ELR (cell line): ENCODE data around the gene ENDOD1.
"Not testable (repeated sequence)": the region's sequence is repeated elsewhere in the genome, so short reads cannot be mapped to it uniquely, and the experiment has no call there.

Source experiments
- DNase-seq: peaks from one replicate; pipeline ENCODE4 v3.0.0-alpha.2; 2015; ENCODE audit warnings: low read depth

Gene ENDOD1

DNA sequence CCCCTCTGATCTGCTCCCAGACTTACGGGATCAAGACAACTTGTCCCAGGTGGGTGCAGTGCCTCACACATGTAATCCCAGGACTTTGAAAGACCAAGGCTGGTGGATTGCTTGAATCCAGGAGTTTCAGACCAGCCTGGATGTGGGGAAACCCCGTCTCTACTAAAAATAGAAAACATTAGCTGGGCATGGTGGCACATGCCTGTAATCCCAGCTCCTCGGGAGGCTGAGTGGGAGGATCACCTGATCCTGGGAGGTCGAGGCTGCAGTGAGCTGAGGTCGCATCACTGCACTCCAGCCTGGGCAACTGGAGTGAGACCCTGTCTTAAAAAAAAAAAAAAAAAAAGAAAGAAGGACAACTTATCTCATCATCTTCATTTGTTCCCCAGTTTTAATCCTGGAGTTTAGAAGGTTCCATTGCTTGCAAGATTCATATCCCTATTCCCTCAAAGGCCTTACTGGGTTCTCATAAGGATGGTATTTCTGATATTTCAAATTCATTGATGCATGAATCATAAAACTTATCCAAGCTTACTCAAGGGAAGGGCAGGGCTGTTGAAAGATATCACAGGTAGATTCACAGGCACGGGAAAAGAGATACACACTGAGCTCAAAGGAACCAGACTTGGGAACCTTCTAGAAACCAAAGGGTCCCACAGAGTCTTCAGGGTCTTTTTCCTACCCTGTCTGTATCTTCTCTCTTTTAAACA is 14.6 kb downstream of the ENDOD1 start:
- DNase-seq = no peak

DNA sequence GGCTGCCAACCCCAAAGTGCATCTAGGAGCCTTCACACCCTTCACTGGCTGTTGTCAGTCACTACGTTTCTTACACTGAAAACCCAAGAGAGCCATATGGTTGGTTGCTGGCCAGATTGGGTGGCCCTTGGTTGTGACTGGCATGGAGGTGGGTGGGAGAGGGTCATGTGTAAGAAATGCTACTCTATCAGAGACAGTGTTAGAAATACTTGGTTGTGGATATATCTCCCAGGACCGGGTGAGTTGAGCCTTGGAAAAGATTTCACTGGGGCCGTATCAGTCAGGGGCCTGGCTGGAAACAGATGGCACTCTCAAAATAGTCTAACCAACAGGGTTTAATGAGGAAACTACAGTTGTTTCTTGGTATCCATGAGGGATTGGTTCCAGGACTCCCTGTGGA is 15.2 kb downstream of the ENDOD1 start:
- DNase-seq = no peak

DNA sequence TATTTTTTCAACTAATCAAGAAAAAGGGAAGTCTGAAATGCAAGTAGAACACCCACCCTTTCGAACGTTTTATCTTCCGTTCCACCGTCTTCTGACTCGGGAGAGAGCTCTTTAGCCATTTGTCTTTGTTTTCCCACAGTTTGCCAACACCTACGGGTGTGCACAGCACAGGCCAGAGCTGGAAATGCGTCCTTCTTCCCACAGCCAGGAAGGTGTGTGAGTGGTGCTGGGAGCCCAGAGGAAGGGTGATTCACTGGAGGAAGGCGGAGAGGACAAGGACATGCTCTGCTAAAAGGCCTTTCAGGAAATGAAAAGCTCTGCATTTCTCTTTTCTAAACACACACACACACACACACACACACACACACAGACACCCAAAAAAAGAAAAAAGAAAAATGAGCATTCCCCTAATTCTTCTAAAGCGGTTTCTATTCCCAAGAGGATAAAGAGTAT is 18.5 kb downstream of the ENDOD1 start:
- DNase-seq = peak; percentile 65

DNA sequence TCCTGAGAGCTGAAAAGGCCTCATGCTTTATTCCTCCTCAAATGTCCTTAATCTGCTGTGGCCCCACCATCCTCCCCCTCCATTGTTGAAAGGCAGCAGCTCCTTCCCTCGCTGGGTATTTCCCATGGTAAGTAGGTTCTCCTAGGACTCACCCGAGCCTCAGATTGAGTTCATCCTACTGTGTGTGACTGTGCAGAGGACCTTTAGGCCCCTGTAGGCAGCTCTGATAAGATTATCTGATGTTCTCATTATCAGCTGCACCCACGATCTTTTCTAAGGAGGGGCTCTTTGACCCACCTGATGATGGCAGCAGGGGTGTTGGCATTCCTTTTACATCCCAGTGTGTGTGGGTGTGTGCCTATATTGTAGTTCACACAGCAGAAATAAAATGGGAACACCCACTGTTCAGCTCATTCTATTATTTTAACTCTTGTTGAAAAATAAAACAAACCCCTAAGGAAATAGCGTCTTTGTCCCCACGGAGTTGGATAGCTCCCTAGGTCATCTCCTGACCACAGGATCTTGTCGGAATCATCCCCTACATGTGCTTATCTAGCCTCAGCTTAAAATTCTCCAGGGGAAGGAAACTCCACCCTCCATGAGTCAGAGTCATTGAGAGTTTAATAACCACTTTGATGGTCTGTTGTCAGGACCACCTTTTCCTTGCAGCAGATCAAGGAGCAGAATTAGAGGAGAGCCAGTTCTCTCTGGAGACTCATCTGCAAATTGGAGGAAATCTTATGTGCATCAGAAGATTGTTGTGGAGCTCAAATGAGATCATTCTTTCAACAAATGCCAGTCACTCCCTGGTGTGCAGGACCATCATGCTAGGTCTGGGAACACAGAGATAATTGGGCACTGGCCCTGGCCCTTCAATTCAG is 19.3 kb downstream of the ENDOD1 start:
- DNase-seq = peak; percentile 31

DNA sequence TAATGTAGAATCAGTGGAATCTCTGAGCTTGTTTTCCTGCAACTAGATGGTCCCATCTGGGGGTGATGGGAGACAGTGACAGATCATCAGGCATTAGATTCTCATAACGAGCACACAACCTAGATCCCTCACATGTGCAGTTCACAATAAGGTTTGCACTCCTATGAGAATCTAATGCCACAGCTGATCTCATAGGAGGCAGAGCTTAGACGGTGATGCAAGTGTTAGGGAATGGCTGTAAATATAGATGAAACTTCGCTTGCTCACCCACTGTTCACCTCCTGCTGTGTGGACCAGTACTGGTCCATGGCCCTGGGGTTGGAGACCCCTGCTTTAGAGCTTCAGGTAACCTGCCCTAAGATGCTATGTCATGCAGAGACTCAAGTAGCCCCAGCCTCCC is 21.8 kb downstream of the ENDOD1 start:
- not testable (repeated sequence) for DNase-seq

DNA sequence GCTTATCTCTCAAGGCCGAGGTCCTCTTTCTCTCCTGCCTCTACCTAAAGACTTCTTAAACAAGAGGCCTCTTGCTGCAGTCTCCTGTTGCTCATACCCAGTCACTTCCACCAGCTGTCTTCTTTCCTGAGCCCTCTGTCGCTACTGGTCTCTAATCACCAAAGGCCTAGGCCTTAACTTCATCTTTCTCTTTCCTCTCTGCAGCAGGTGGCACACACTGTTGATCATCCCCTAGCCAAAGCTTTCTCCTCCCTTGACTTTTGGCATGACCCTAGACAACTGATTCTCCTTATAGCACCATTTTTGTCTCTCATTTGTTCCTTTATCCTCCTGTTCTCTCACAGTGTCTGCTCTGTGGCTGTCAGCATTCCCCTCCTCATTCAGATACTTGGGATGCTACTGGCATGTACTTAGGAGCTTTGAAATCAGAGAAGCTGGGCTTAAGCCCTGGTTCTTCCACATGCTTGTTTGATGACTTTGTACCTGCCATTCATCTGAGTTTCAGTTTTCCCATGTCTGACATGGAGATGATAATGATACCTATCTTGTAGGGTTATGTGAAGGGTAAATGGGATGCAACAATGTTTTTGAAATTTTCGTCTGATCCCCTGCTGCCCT is 22.4 kb downstream of the ENDOD1 start:
- no peak for DNase-seq

DNA sequence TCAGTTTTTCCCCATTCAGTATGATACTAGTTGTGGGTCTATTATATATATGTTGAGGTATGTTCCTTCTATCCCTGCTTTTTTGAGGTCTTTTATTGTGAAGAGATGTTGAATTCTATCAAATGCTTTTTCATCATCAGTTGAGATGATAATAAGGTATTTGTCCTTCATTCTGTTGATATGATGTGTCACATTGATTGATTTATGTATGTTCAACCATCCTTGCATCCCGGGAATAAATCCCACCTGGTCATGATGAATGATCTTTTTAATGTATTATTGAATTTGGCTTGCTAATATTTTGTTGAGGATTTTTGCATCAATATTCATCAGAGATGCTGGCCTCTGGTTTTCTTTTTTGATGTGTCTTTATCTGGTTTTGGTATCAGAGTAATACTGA is 26.0 kb downstream of the ENDOD1 start:
- DNase-seq = no peak

DNA sequence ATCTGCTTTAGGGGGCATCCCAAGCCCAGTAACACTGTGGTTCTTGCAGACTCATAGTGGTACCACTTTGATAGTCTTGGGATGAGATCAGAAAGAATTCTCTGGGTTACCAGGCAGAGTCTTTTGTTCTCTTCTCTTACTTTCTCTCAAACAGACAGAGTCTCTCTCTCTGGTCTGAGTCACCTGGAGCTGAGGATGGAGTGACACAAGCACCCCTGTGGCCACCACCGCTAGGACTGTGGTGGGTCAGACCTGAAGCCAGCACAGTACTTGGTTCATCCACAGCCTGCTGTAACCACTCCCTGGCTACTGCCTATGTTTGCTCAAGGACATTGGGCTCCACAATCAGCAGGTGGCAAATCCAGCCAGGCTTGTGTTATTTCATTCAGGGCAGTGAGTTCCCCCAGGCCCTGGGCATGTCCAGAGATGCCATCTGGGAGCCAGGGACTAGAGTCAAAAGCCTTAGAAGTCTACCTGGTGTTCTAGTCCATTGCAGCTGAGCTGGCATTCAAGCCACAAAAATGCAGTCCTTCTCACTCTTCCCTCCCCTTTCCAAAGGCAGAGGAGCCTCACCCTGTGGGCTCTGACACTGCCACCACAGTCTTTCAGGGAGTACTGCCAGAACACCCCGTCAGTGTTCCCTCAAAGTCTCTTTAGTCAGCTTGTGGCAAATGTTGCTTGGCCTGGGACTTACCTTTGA is 29.9 kb downstream of the ENDOD1 start:
- DNase-seq = no peak

DNA sequence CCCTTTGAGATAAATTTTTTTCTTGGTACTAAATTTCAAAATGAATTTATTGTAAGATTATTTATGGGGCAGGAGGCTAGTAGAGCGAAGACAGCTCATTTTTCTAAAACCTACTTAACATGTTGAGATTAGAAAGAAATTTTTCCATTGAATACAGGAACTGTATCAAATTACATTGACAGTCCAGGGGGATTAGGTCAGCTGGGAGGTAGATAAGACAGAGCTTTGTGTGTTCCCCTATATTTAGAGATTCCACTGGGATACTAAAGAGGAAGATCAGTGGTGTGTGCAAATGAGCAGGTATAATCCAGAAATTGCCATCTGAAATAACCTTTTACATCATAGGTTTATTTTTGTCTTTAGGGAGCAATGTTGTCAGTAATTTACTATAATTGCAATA is 32.1 kb downstream of the ENDOD1 start:
- DNase-seq = no peak

DNA sequence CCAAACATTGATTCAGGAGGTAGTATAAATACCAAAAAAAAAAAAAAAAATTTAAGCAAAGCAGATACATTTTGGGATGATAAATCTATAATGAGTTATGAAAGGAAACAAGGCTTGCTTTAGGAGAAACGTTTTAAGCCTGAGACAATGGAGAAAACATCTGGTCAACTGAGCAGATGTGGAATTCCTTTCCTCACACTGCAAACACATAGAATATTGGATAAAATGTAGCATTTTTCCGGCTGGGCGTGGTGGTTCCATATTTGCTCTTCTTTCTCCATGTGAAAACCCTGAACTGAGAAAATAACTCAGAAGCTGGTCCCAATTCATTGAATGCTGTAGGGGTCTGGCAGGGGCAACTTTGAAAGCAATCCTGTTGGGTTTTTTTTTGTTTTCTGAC is 33.9 kb downstream of the ENDOD1 start:
- no peak for DNase-seq

DNA sequence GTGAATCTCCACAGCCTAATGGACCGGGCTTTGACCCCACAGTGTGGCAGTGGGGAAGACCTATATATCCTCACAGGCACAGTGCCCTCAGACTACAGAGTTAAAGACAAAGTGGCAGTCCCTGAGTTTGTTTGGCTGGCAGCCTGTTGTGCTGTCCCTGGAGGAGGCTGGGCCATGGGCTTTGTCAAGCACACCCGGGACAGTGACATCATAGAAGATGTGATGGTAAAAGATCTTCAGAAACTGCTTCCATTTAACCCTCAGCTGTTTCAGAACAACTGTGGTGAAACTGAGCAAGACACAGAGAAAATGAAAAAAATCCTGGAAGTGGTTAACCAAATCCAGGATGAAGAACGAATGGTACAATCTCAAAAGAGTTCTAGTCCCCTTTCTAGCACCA is 39.0 kb downstream of the ENDOD1 start:
- no peak for DNase-seq

DNA sequence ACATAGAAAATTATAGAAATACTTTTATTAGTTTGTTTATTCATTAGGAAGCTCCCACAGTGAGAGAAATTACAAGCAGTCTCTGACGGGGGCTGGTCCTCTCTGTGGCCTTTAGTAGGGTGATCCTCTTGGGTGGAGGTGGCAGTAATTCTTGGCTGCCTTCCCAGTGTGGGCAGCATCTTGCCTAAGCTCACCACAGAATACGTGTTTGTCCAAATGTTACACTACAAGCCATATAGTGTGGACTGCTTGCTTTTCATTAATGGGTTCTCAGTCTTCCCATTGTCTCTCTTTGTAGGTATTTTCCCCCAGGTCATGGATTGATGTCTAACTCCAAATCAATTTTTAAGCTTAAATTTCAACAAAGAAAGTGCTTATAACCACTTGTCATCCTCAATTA is 43.3 kb downstream of the ENDOD1 start:
- no peak for DNase-seq

DNA sequence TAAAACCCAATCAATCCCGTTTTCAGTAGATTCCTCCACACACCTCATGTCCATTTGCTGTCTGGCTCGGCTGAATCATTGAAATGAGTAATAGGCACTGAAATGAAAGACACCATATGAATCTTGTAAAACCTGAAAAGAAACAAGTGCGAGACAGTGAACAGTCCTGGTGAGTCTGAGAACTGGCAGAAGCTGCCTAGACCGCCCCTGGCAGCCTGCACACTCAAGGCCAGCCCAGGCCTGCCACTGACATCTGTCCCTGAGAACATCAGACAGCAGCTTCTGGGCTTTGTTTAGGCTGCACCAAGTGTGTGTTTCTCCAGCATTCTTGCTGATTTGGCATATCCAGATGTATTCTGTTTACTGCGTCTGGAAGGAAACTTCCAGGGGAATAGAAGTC is 44.8 kb downstream of the ENDOD1 start:
- DNase-seq = peak; percentile 77

DNA sequence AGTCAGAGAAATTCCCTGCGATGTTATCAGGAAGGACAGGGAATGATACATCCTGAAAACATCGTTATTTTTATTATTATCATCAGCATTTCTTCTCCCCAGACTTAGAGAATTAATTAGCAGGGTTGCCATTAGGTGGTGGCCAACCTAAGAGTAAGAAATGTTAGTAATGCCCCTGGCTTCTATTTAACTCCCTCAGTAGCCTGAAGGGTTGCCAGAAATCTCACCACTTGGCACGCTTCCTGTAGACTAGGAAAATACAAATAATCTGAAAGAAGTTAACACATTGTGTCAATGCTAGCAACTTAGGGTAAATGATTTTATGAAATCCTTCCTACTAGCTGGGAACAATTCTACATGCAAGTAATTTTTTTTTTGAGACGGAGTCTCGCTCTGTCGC is 45.5 kb downstream of the ENDOD1 start:
- no peak for DNase-seq

DNA sequence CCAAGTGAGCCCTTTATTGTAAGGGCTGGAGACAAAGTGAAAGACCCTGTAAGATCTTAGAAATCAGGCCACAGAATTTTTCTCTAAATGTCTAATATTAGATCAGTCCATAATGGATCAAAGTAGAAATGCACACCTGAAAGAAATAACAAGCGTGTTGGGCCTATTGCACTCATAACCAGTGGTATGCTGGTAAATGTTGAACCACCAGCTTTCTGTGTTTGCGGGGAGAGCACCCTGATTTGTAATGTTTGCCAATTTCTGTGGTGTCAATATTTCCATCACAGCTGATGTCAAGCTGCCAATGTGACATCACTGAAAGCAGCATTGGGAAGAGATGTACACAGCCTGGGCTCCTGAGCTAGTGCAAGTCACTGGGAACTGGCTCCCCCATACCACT is 46.2 kb downstream of the ENDOD1 start:
- no peak for DNase-seq

DNA sequence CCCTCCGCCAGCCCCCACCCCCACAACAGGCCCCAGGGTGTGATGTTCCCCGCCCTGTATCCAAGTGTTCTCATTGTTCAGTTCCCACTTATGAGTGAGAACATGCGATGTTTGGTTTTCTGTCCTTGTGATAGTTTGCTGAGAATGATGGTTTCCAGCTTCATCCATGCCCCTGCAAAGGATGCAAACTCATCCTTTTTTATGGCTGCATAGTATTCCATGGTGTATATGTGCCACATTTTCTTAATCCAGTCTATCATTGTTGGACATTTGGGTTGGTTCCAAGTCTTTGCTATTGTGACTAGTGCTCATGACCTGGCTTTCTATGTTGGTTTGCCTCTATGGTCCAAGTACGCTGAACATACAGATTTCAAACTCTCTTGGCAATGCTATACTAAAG is 47.1 kb downstream of the ENDOD1 start:
- DNase-seq = not testable (repeated sequence)

DNA sequence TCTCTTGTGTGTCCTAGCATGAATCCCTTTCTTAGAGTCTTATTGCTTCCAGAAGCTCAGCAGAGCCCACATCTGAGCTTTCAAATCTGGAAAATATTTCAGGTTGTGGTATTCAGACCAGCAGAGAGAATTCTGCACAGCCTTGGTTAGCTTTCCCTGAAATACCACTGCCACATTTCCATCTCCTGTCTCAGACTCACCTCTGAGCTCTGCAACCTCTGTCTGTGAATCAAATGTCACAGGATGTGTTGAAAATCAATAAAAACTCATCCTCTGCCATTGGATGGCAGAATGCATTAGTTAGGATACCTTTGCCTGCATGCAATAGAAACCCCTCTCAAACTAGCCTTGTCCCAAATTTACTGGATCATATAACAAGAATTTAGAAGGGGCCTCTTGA is 47.7 kb downstream of the ENDOD1 start:
- no peak for DNase-seq

DNA sequence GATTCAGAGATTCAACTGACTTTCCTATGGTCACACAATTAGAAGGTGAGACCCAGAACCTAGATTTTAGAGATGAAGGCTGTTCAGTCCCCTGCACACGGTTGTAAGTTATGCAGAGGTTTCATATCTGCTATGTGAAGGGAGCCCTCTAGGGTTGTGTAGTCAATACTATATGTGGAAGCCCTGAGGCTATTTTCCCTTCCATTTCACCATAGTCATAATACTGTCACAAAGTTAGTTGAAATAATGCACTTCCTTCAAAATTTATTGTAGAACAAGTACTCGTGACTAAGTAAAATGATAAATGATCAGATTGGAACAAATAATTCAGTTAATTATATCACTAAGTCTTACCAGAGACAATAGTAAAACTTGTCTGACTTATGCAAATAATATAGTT is 48.8 kb downstream of the ENDOD1 start:
- DNase-seq = peak; percentile 66

DNA sequence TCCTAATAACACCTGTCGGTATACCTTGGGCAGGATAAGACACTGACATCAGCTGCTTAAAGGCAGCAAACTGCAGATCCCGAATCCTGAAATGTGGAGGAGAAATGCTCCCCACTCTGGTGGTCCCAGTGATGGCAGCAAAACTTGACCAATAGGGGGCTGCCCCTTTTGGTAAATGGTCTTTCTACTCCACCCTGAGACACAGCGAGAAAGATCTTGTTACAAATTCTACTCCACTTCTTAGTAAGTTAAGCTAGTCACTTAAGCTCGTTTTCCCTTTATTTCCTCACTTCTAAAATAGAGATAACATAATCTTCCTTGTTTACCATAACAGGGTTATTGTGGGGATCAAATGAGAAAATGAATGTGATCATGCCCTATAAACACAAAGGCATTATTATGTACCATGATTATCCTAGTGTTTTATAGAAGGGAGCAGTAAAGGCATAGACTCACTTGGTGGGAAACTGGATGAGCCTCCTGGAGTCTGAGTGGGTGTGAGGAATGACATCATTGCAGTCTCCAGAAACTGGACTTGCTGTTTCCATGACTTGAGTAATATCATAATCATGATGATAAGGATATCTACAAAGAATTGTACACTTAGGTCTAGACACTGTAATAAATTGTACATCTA is 50.9 kb downstream of the ENDOD1 start:
- DNase-seq = peak; percentile 23

DNA sequence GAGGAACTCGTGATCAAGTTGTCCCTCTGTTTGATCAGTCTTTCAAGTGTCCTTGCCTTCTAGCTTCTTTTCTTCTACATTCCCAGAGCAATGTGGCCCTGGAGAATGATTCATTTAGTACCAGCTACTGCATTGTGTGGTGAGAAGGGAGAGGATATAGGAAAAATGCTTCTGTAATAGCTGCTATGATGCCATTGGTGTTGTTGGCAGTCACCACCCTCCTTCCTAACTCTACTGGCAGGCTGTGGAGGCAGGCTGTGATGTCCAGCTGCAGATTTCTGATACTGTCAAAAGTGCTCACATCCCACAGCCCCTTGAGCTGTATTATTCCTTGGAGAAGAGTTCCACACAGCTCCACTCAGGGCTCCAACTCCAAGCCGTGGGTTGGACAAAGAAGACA is 52.8 kb downstream of the ENDOD1 start:
- no peak for DNase-seq

DNA sequence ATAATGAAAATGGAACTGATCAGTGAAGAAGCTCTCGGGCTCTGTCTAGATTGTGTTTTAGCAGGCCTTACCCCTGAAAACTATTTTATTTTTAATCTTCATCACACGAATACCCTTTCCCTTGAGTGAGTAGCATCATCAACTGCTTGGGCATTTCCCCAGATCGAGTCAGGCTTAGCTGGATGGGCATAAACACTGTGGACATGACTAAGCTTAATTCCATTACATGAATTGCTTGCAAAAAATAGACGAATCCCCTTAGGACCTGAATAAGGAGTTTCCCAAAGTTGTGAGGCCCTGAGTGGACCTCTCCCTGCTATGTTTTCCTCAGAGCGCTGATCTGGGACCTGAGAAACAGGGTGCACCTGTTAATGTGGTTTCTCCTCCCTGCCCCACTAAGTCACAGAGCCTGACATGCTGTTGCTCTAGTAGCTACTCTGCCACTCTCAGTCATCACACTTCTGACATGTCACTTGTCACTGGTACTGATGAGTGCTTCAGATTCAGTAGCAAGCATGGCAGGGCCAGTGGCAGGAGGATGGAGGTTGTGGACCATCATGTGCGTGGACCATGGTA is 53.5 kb downstream of the ENDOD1 start:
- peak; percentile 40 for DNase-seq
